Ovary (tissue), 1 donor: ENCODE measurements around the gene ARID5B.

Source experiments
- EP300 ChIP-seq: sonication (generic); formaldehyde crosslinking; IDR thresholded peaks from one replicate; pipeline ENCODE4 v1.6.1; 2017; ENCODE audit warnings: antibody characterized with exemption
- POLR2A ChIP-seq: fragments of 450-650 bp; IDR thresholded peaks from one replicate; pipeline ENCODE4 v1.6.1; 2017; ENCODE audit warnings: antibody characterized with exemption, mild to moderate bottlenecking, moderate library complexity

DNA sequence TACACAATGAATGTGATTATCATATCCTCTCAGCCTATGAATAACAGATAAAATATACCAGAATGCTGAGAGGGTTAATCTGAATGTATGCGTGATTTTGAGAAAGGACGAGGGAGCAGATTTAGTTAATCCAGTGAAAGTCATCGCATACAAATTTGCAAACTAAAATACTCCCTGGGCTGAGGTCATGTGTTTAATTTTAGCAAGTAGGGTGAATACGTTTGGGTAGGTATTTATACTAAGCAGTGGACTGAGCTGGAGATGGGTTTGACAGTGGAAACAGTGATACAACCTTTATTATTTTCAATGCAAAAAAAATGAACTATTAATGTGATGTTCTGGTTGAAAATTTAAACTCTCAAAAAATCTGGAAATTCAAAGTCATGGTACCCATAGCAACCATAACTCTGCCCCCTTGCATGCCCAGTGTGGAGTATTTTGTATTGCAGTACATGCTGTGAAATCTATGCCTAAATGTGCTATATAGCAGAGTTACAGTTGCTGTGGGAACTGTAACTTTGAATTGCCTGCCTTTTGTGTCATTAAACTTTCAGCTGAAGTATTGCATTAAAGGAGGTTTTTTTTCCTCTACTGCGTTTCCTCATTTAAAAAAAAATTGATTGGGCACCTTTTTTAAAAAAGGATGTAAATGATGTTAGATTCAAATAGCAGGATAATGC, 9.5 kb upstream of the ARID5B start:
- TF ChIP-seq EP300 (no peak), POLR2A (no peak)
